HEK293T (cell line): ENCODE results near the gene DGKE.

ENCODE experiments used
- CTCF ChIA-PET: fragments of 350-600 bp; formaldehyde crosslinking; extraction: SDS; loops from one replicate; lab custom pipeline; 2021; ENCODE audit warnings: antibody characterized with exemption, inconsistent platforms; lab: Yijun Ruan, JAX
- POLR2A ChIA-PET: fragments of 350-600 bp; formaldehyde crosslinking; extraction: SDS; loops from one replicate; lab custom pipeline; 2020; ENCODE audit warnings: antibody characterized with exemption, inconsistent platforms; lab: Yijun Ruan, JAX
- DNase-seq: peaks from one replicate; pipeline ENCODE4 v3.0.0; 2012; ENCODE audit warnings: mixed read lengths; ENCODE audit errors: extremely low spot score
- ARNT ChIP-seq: fragments of 450-650 bp; IDR thresholded peaks from 2 replicates; pipeline ENCODE4 v1.6.1; 2017; ENCODE audit warnings: mild to moderate bottlenecking
- BHLHE40 ChIP-seq: fragments of 450-650 bp; IDR thresholded peaks from 2 replicates; pipeline ENCODE4 v1.6.1; 2016; ENCODE audit warnings: mild to moderate bottlenecking, moderate library complexity, borderline replicate concordance
- CTBP1 ChIP-seq: fragments of 450-650 bp; IDR thresholded peaks from 2 replicates; pipeline ENCODE4 v1.6.1; 2016; ENCODE audit warnings: borderline replicate concordance
- ELF4 ChIP-seq: fragments of 450-650 bp; IDR thresholded peaks from 2 replicates; pipeline ENCODE4 v1.6.1; 2017; ENCODE audit warnings: antibody characterized with exemption
- FOXA1 ChIP-seq: fragments of 450-650 bp; IDR thresholded peaks from 2 replicates; pipeline ENCODE4 v1.6.1; 2016; ENCODE audit warnings: mild to moderate bottlenecking
- FOXK2 ChIP-seq: fragments of 450-650 bp; IDR thresholded peaks from 2 replicates; pipeline ENCODE4 v1.6.1; 2016; ENCODE audit warnings: mild to moderate bottlenecking
- FOXM1 ChIP-seq: fragments of 450-650 bp; IDR thresholded peaks from 2 replicates; pipeline ENCODE4 v1.6.1; 2017; ENCODE audit warnings: mild to moderate bottlenecking, borderline replicate concordance
- HDGF ChIP-seq: fragments of 450-650 bp; IDR thresholded peaks from 2 replicates; pipeline ENCODE4 v1.6.1; 2017; ENCODE audit warnings: antibody characterized with exemption, borderline replicate concordance
- L3MBTL2 ChIP-seq: fragments of 450-650 bp; conservative IDR thresholded peaks from 2 replicates; pipeline ENCODE4 v1.6.1; 2016; ENCODE audit warnings: mild to moderate bottlenecking
- LEF1 ChIP-seq: fragments of 450-650 bp; IDR thresholded peaks from 2 replicates; pipeline ENCODE4 v1.6.1; 2017; ENCODE audit warnings: mild to moderate bottlenecking, borderline replicate concordance
- NFRKB ChIP-seq: fragments of 450-650 bp; IDR thresholded peaks from 2 replicates; pipeline ENCODE4 v1.6.1; 2016; ENCODE audit warnings: mild to moderate bottlenecking, moderate library complexity
- SP1 ChIP-seq: fragments of 450-650 bp; IDR thresholded peaks from 2 replicates; pipeline ENCODE4 v1.6.1; 2017
- SUZ12 ChIP-seq: fragments of 450-650 bp; IDR thresholded peaks from 2 replicates; pipeline ENCODE4 v1.6.1; 2016; ENCODE audit warnings: mild to moderate bottlenecking
- TARDBP ChIP-seq: fragments of 450-650 bp; IDR thresholded peaks from 2 replicates; pipeline ENCODE4 v1.6.1; 2016
- ZNF384 ChIP-seq: fragments of 450-650 bp; IDR thresholded peaks from 2 replicates; pipeline ENCODE4 v1.6.1; 2016
- TF ChIP-seq, protein P1 (sequence below): fragments of 450-650 bp; IDR thresholded peaks from 2 replicates; pipeline ENCODE4 v1.6.1; 2016

DGKE gene

DNA sequence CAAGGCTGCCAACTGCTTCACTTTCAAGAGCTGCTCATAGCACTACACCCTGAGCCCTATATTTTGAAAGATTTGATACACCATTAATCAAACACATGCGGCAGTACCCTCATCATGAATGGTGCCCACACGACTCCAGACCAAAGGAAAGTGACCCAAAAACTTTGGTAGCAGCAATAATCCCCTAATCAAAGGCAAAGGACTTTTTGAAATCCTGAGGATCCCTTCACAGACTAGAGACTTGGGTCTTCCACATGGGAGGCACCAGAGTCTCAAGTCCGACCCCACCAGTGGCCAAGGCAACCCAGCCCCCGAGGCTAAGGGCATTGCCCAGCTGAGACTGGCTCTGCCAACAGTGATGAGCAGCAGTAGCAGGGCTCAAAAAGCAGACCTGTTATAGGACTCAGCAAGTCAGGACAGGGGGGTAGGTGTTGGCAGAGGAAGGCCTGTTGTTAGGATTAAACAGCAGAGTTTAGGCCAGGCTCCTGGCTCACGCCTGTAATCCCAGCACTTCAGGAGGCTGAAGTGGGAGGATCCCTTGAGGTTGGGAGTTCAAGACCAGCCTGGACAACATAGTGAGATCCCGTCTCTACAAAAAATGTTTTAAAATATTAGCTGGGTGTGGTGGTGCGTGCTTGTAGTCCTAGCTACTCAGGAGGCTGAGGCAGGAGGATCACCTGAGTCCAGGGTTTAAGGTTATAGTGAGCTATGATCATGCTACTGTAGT, 76.7 kb downstream of the DGKE start:
- CTCF ChIA-PET = interaction anchor here (0.6 kb wide), 1 partner anchor 631 kb away, joined by 3 read pairs; no protein-coding TSS in a partner anchor
- no peak for TF ChIP-seq HDGF
- TF ChIP-seq TARDBP = no peak
- TF ChIP-seq, protein P1, sequence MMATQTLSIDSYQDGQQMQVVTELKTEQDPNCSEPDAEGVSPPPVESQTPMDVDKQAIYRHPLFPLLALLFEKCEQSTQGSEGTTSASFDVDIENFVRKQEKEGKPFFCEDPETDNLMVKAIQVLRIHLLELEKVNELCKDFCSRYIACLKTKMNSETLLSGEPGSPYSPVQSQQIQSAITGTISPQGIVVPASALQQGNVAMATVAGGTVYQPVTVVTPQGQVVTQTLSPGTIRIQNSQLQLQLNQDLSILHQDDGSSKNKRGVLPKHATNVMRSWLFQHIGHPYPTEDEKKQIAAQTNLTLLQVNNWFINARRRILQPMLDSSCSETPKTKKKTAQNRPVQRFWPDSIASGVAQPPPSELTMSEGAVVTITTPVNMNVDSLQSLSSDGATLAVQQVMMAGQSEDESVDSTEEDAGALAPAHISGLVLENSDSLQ = no peak
- TF ChIP-seq FOXK2 = no peak
- POLR2A ChIA-PET = no interaction called here
- no peak for DNase-seq

DNA sequence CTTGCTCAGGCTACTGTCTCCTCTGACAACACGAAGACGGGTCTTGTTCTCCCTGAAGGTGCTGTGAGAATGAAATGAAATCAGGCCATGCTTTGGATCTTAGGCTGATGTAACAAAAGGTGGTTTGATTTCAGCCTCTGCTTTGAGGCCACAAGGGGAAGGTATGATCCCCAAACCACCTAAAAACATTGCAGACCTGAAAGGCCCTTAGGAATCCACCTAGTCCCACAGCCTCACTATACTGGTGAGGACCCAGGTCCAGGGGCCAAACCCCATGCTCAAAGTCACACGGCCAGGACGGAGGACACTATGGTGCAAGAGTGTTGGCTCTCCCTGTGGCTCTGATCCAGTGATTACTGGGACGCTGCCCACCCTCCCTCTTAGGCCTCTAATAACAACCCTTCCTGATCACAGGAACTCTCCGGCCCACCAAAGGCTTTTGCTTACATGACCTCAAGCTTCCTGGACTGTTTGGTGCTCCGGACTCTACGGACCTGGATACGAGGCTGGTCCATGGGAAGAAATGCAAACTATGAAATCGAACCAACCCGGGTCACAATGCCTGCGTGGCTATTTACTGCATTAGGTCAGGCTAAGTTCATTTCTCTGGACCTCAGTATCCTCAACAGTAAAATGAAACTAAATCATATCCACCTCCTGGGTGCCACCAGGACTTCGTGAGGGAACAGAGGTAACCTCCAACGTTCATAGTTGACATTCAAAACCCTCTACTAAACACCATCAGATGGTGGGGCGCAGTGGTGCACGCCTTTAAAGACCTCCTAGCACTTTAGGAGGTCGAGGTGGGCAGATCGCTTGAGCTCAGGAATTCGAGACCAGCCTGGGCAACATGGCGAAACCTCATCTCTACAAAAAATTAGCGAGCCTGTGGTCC, 78.4 kb downstream of the DGKE start:
- CTCF ChIA-PET = interaction anchor here (0.6 kb wide), 1 partner anchor 60 kb away, joined by 4 read pairs; no protein-coding TSS in a partner anchor
- TF ChIP-seq BHLHE40 (no peak), SP1 (no peak), NFRKB (no peak), HDGF (no peak), FOXK2 (no peak), ARNT (no peak), SUZ12 (no peak), CTBP1 (no peak), FOXA1 (no peak), L3MBTL2 (no peak), ZNF384 (no peak), ELF4 (no peak)
- TF ChIP-seq, protein P1 = no peak
- DNase-seq = no peak
- POLR2A ChIA-PET = interaction anchor here (1.9 kb wide), 1 partner anchor 11 kb away, joined by 14 read pairs; no protein-coding TSS in a partner anchor

DNA sequence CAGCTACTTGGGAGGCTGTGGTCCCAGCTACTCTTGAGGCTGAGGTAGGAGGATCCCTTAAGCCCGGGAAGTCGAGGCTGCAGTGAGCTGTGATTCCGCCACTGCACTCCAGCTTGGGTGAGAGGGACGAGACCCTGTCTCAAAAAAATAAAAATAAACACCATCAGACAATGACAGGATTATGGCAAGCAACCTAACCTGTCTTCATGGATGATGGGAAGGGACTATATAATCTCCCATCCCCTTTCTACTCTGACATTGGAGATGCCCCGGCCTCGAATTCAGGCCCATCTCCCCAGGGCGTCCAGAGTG, 79.0 kb downstream of the DGKE start:
- ChIA-PET POLR2A (interaction anchor here (1.0 to 1.9 kb wide), 4 partner anchors 8 to 79 kb away, joined by 4 to 14 read pairs (median 8); partner anchors contain the start of genes C17orf67 and DGKE), CTCF (interaction anchor here (0.6 kb wide), 1 partner anchor 60 kb away, joined by 4 read pairs; no protein-coding TSS in a partner anchor)
- DNase-seq = no peak
- no peak for TF ChIP-seq HDGF
- TF ChIP-seq SUZ12 = no peak
- no peak for TF ChIP-seq LEF1
- TF ChIP-seq ZNF384 = no peak
- TF ChIP-seq FOXK2 = no peak
- TF ChIP-seq ELF4 = no peak
- no peak for TF ChIP-seq SP1
- no peak for TF ChIP-seq FOXM1
- TF ChIP-seq CTBP1 = no peak
- TF ChIP-seq L3MBTL2 = no peak
- TF ChIP-seq FOXA1 = no peak

DNA sequence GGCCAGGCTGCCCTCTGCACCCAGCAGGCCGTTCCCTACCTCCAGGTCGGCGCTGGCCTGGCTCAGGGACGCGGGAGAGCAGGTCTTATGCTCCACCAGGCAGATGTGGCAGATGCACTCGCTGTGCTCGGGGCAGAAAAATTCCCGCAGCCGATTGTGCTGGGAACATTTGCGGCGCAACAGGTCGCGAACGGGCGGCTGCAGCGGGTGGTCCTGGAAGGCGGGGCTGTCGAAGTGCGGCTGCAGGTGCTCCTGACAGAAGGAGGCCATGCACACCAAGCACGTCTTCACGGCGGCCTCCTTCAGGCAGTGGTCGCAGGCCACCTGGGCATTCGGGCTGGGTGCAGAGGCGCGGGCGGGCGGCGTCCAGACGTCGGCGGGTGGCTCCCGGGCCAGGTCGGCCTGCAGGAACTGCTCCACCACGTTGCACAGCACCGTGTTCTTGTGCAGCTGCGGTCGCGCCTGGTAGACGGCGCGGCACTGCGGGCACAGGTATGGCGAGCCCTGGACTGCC, 79.5 kb downstream of the DGKE start:
- peak; percentile 67; the same call in 1 of the 2 replicates for TF ChIP-seq L3MBTL2
- TF ChIP-seq, protein P1 = no peak
- peak; percentile 45 for DNase-seq
- CTCF ChIA-PET = interaction anchor here (1.2 kb wide), 1 partner anchor 94 kb away, joined by 5 read pairs; no protein-coding TSS in a partner anchor
- POLR2A ChIA-PET = interaction anchor here (0.7 to 1.9 kb wide), 21 partner anchors 8 to 196 kb away, joined by 3 to 14 read pairs (median 4); partner anchors contain the start of genes C17orf67, DGKE and SCPEP1

DNA sequence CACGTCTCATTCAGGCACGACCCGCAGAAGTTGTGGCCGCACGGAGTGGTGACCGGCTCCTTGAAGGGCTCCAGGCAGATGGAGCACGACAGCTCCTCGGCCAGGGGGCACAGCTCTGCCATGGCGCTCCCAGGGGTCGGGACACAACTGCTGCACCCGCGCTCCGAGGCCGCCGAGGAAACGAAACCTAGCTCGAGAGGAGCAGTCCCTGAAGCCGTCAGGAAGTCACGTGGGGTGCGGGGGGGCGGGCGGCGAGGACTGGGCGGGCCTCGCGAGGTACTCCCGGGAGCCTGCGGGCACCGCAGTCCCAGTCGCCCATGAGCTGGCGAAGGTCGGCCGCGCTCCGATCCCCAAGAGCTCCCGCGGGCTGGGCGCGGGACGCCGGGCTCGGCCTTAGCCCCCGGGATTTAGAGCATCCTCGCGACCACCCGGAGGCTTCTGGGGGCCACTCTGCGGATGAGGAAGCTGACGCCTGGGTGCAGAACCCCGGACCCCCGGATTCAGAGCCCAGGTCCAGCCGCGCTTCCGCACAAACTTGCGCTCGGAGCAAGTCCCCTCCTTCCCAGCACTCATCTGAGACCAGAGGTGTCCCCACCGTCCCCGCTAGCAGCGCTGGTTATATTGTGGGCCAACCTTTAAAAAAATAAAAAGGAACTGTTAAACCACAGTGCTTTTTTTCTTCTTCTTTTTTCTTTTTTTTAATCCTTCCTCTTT, 80.1 kb downstream of the DGKE start, which contains the start of gene TRIM25:
Gene TRIM25, minus strand, starts transcription at position 183 of the 714 bp plus-strand sequence. Its CDS starts 61 bp downstream, at position 122.
- ChIA-PET POLR2A (interaction anchor here (0.6 to 1.9 kb wide), 23 partner anchors 9 to 195 kb away, joined by 3 to 14 read pairs (median 4); partner anchors contain the start of genes C17orf67, DGKE and SCPEP1), CTCF (interaction anchor here (1.2 kb wide), 1 partner anchor 94 kb away, joined by 5 read pairs; no protein-coding TSS in a partner anchor)
- TF ChIP-seq BHLHE40 = no peak
- TF ChIP-seq NFRKB = no peak
- TF ChIP-seq ELF4 = 0 out of 2 replicates have a peak, but pooled peaks have one; percentile 19
- TF ChIP-seq CTBP1 = no peak

More for the DNA sequence above, 80.1 kb downstream of the DGKE start, which contains the start of gene TRIM25:
- peak; percentile 93 for DNase-seq
